ENCODE data around the gene BCR.

BCR gene

GRCh38 chr22:23155831-23156230 is 24.5 kb upstream of the BCR start:
- no peak for DNase-seq (ENCODE audit: low read depth)
- no peak for TF ChIP-seq CTCF (IDR thresholded peaks at IDR 0.05; ENCODE audit: control insufficient read depth, insufficient read depth, low read depth, low read length, missing control alignments)
- no peak overlapping the region for H3K4me3 ChIP-seq (ENCODE audit: control insufficient read depth, low read depth, low read length)

- no peak for DNase-seq (ENCODE audit: low read depth)
- TF ChIP-seq CTCF (IDR thresholded peaks at IDR 0.05; ENCODE audit: control insufficient read depth, insufficient read depth, low read depth, low read length, missing control alignments): no peak
- no peak overlapping the region for H3K4me3 ChIP-seq (ENCODE audit: control insufficient read depth, low read depth, low read length)
Observed at GRCh38 chr22:23156286-23156685, 24.0 kb upstream of the BCR start.

- DNase-seq (ENCODE audit: low read depth): no peak
- no peak for TF ChIP-seq CTCF (IDR thresholded peaks at IDR 0.05; ENCODE audit: control insufficient read depth, insufficient read depth, low read depth, low read length, missing control alignments)
- no peak overlapping the region for H3K4me3 ChIP-seq (ENCODE audit: control insufficient read depth, low read depth, low read length)
Observed at GRCh38 chr22:23157560-23158515, 22.5 kb upstream of the BCR start.

- no peak for DNase-seq (ENCODE audit: low read depth)
- no peak for TF ChIP-seq CTCF (IDR thresholded peaks at IDR 0.05; ENCODE audit: control insufficient read depth, insufficient read depth, low read depth, low read length, missing control alignments)
- no peak overlapping the region for H3K4me3 ChIP-seq (ENCODE audit: control insufficient read depth, low read depth, low read length)
Observed at GRCh38 chr22:23158516-23159290, 21.6 kb upstream of the BCR start.

- H3K4me3 ChIP-seq (ENCODE audit: control insufficient read depth, low read depth, low read length): no peak overlapping the region
- no peak for DNase-seq (ENCODE audit: low read depth)
- no peak for TF ChIP-seq CTCF (IDR thresholded peaks at IDR 0.05; ENCODE audit: control insufficient read depth, insufficient read depth, low read depth, low read length, missing control alignments)
Observed at GRCh38 chr22:23159291-23159630, 21.0 kb upstream of the BCR start.

GRCh38 chr22:23161029-23161428 is 19.3 kb upstream of the BCR start:
- no peak for DNase-seq (ENCODE audit: low read depth)
- no peak for TF ChIP-seq CTCF (IDR thresholded peaks at IDR 0.05; ENCODE audit: control insufficient read depth, insufficient read depth, low read depth, low read length, missing control alignments)
- H3K4me3 ChIP-seq (ENCODE audit: control insufficient read depth, low read depth, low read length): no peak overlapping the region

Data from AG09309 (cell line).